HFFc6 (cell line): Measurements from ENCODE around the gene PIK3C2G. TPM values are rescaled to one million over a fixed set of nuclear protein-coding genes. Genes with fewer than 3 reads are reported as not detected.
A peak's percentile ranks its signal among the peaks of the same experiment; 100 is the strongest.
"Not testable (repeated sequence)": the region's sequence is repeated elsewhere in the genome, so short reads cannot be mapped to it uniquely, and the experiment has no call there.

Experiments
- DNase-seq: peaks from one replicate; pipeline ENCODE4 v3.0.0-alpha.2; 2018
- H3K27ac Mint-ChIP-seq: 2 replicates; pipeline ENCODE4 v1.8.0; 2020; ENCODE audit warnings: mild to moderate bottlenecking, mixed read lengths
- H3K27me3 Mint-ChIP-seq: 2 replicates; pipeline ENCODE4 v1.8.0; 2021; ENCODE audit warnings: mild to moderate bottlenecking, moderate library complexity, mixed read lengths; ENCODE audit not compliant: insufficient read depth
- H3K36me3 Mint-ChIP-seq: 2 replicates; pipeline ENCODE4 v1.8.0; 2021; ENCODE audit warnings: low read depth, mixed read lengths
- H3K4me1 Mint-ChIP-seq: 2 replicates; pipeline ENCODE4 v1.8.0; 2020; ENCODE audit warnings: low read depth, mixed read lengths
- H3K4me3 Mint-ChIP-seq: 2 replicates; pipeline ENCODE4 v1.8.0; 2020; ENCODE audit warnings: mild to moderate bottlenecking, moderate library complexity, mixed read lengths
- H3K9me3 Mint-ChIP-seq: 2 replicates; pipeline ENCODE4 v1.8.0; 2020; ENCODE audit warnings: mild to moderate bottlenecking, mixed read lengths
- CTCF ChIP-seq: fragments of 200-600 bp; sonication (generic); IDR thresholded peaks from 2 replicates; pipeline ENCODE4 v1.5.0; 2021; ENCODE audit warnings: antibody characterized with exemption, mild to moderate bottlenecking
- total RNA-seq, 6 experiments: library from RNA; stranded (reverse); fragmentation: NEBNext Ultra II Directional; extraction: Animal tissue kit (Norgen Biotek cat#: 25700); gene quantifications; 2 replicates in 1 of 6; 3 replicates in 5 of 6; pipeline ENCODE4 v1.2.3, GENCODE V29; 2021

Gene PIK3C2G
- total RNA-seq, 6 experiments from 2014 or later, result not detected

DNA sequence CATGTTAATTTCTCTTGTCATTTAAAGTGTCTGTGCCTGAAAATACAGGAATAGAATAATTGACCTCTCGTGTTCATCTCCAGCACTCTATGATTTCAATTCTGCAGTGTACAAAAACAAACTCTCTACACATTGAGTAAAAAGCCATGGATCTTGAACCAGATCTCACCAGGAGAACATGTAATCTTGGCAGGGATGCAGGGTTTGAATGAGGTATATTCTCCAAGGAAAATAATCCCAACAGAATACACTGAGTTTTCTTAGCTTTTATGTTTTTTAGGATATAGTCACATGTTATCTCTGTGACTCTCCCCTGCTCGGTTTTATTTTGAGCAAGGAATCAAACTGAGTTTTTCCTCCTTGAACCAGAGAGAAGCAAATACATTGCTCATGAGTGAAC lies 224.7 kb downstream of the PIK3C2G start:
- TF ChIP-seq CTCF, result no peak
- Mint-ChIP-seq H3K36me3 (no peaks in the 10 kb centered on the region), H3K27me3 (no peaks in the 10 kb centered on the region; the same call in 1 of the 2 replicates), H3K27ac (no peak overlapping the region), H3K4me3 (no peak overlapping the region), H3K9me3 (no peaks in the 10 kb centered on the region), H3K4me1 (no peaks in the 10 kb centered on the region)
- DNase-seq, result no peak

- DNase-seq, result no peak
- Mint-ChIP-seq H3K27me3 (no peaks in the 10 kb centered on the region; the same call in 1 of the 2 replicates), H3K4me1 (no peaks in the 10 kb centered on the region; the same call in 1 of the 2 replicates), H3K36me3 (no peaks in the 10 kb centered on the region), H3K27ac (no peak overlapping the region), H3K9me3 (no peaks in the 10 kb centered on the region), H3K4me3 (no peak overlapping the region)
- no peak for TF ChIP-seq CTCF
Measured at GRCh38 chr12:18487509-18487908, 226.2 kb downstream of the PIK3C2G start.

GRCh38 chr12:18492372-18493025 lies 231.2 kb downstream of the PIK3C2G start:
- Mint-ChIP-seq H3K27ac (no peak overlapping the region), H3K4me3 (no peak overlapping the region), H3K9me3 (no peaks in the 10 kb centered on the region), H3K27me3 (no peaks in the 10 kb centered on the region; the same call in 1 of the 2 replicates), H3K36me3 (no peaks in the 10 kb centered on the region), H3K4me1 (no peaks in the 10 kb centered on the region; the same call in 1 of the 2 replicates)
- TF ChIP-seq CTCF, result no peak
- DNase-seq, result peak; percentile 1

DNA sequence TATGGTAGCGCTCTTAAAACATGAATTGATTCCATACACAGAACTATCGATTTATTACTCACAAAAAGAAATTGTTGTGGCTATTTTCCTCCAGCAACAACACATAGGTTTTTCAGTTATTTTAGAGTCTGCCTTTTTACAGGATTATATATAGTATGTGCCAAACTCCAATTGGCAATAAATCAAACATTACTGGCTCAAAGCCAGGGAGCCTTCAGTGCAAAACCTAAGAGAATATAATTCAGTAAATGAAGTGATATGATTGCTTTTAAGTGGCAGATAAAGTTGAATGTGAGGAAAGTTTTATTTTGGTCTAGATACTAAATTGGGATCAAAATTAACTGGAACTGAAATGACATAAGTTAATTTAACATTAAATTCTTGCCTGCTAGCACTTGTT lies 234.8 kb downstream of the PIK3C2G start:
- no peak for TF ChIP-seq CTCF
- Mint-ChIP-seq H3K27me3 (peaks cover 3% of the 10 kb centered on the region), H3K4me3 (no peak overlapping the region), H3K9me3 (no peaks in the 10 kb centered on the region), H3K27ac (no peak overlapping the region), H3K36me3 (no peaks in the 10 kb centered on the region), H3K4me1 (no peaks in the 10 kb centered on the region; the same call in 1 of the 2 replicates)
- DNase-seq, result no peak

GRCh38 chr12:18500160-18500574 lies 238.8 kb downstream of the PIK3C2G start:
- H3K27ac Mint-ChIP-seq, DNase-seq, H3K4me3 Mint-ChIP-seq, H3K27me3 Mint-ChIP-seq, H3K4me1 Mint-ChIP-seq, H3K36me3 Mint-ChIP-seq, H3K9me3 Mint-ChIP-seq: not testable (repeated sequence)

GRCh38 chr12:18500736-18501135 lies 239.4 kb downstream of the PIK3C2G start:
- H3K27ac Mint-ChIP-seq, H3K27me3 Mint-ChIP-seq, DNase-seq, H3K9me3 Mint-ChIP-seq, H3K4me1 Mint-ChIP-seq, H3K4me3 Mint-ChIP-seq, H3K36me3 Mint-ChIP-seq: not testable (repeated sequence)
